ENCODE results near the gene TP53I11.

The TP53I11 gene

GRCh38 chr11:44950625-44951476 is at the start of gene TP53I11:
TSS of gene TP53I11 (minus strand) at chr11:44950883. CDS start at chr11:44938335, 12,548 bp downstream.
- Histone ChIP-seq H3K4me3 (ENCODE audit: low read depth in 1 of 2, low read length in 2 of 2) (peak within 1 kb of the TSS; percentile 67 to 77), H3K9me3 (ENCODE audit: control insufficient read depth in 1 of 2, low read length in 2 of 2) (no peaks in the 10 kb centered on the region), H3K27ac (ENCODE audit: low read length) (peak within 1 kb of the TSS; percentile 67), H3K4me1 (ENCODE audit: control insufficient read depth in 1 of 2, insufficient read depth in 2 of 2, low read length in 2 of 2) (peaks cover 6 to 28% of the 10 kb centered on the region in 2 donors), H3K36me3 (ENCODE audit: control insufficient read depth in 1 of 2, insufficient read depth in 2 of 2, low read length in 2 of 2) (no peaks in the 10 kb centered on the region), H3K27me3 (ENCODE audit: low read depth, low read length) (no peaks in the 10 kb centered on the region)

GRCh38 chr11:44999068-44999467 is 48.4 kb upstream of the TP53I11 start:
- no peak overlapping the region for H3K4me3 ChIP-seq (ENCODE audit: low read depth in 1 of 2, low read length in 2 of 2)
- no peaks in the 10 kb centered on the region for H3K9me3 ChIP-seq (ENCODE audit: control insufficient read depth in 1 of 2, low read length in 2 of 2)
- H3K4me1 ChIP-seq (ENCODE audit: control insufficient read depth in 1 of 2, insufficient read depth in 2 of 2, low read length in 2 of 2), result no peaks in the 10 kb centered on the region
- H3K36me3 ChIP-seq (ENCODE audit: control insufficient read depth in 1 of 2, insufficient read depth in 2 of 2, low read length in 2 of 2), result no peaks in the 10 kb centered on the region
- no peak overlapping the region for H3K27ac ChIP-seq (ENCODE audit: low read length)
- H3K27me3 ChIP-seq (ENCODE audit: low read depth, low read length), result no peaks in the 10 kb centered on the region

GRCh38 chr11:44998051-44998450 is 47.4 kb upstream of the TP53I11 start:
- no peaks in the 10 kb centered on the region for H3K9me3 ChIP-seq (ENCODE audit: control insufficient read depth in 1 of 2, low read length in 2 of 2)
- H3K27me3 ChIP-seq (ENCODE audit: low read depth, low read length), result no peaks in the 10 kb centered on the region
- H3K36me3 ChIP-seq (ENCODE audit: control insufficient read depth in 1 of 2, insufficient read depth in 2 of 2, low read length in 2 of 2), result no peaks in the 10 kb centered on the region
- H3K4me1 ChIP-seq (ENCODE audit: control insufficient read depth in 1 of 2, insufficient read depth in 2 of 2, low read length in 2 of 2), result no peaks in the 10 kb centered on the region
- no peak overlapping the region for H3K27ac ChIP-seq (ENCODE audit: low read length)
- no peak overlapping the region for H3K4me3 ChIP-seq (ENCODE audit: low read depth in 1 of 2, low read length in 2 of 2)

- Histone ChIP-seq H3K36me3 (ENCODE audit: control insufficient read depth in 1 of 2, insufficient read depth in 2 of 2, low read length in 2 of 2) (no peaks in the 10 kb centered on the region), H3K4me3 (ENCODE audit: low read depth in 1 of 2, low read length in 2 of 2) (no peak overlapping the region), H3K4me1 (ENCODE audit: control insufficient read depth in 1 of 2, insufficient read depth in 2 of 2, low read length in 2 of 2) (no peaks in the 10 kb centered on the region), H3K27me3 (ENCODE audit: low read depth, low read length) (no peaks in the 10 kb centered on the region), H3K27ac (ENCODE audit: low read length) (no peak overlapping the region), H3K9me3 (ENCODE audit: control insufficient read depth in 1 of 2, low read length in 2 of 2) (no peaks in the 10 kb centered on the region)
Observed at GRCh38 chr11:44997566-44997965, 46.9 kb upstream of the TP53I11 start.

- H3K27ac ChIP-seq (ENCODE audit: low read length), result no peak overlapping the region
- peaks cover 0 to 3% of the 10 kb centered on the region in 2 donors for H3K4me1 ChIP-seq (ENCODE audit: control insufficient read depth in 1 of 2, insufficient read depth in 2 of 2, low read length in 2 of 2)
- no peaks in the 10 kb centered on the region for H3K27me3 ChIP-seq (ENCODE audit: low read depth, low read length)
Observed at GRCh38 chr11:44994753-44995152, 44.1 kb upstream of the TP53I11 start.

GRCh38 chr11:44993971-44994704 is 43.5 kb upstream of the TP53I11 start:
- Histone ChIP-seq H3K27ac (ENCODE audit: low read length) (no peak overlapping the region), H3K4me1 (ENCODE audit: control insufficient read depth in 1 of 2, insufficient read depth in 2 of 2, low read length in 2 of 2) (peaks cover 0 to 3% of the 10 kb centered on the region in 2 donors)

More at GRCh38 chr11:44994753-44995152, 44.1 kb upstream of the TP53I11 start:
- no peak overlapping the region for H3K4me3 ChIP-seq (ENCODE audit: low read depth in 1 of 2, low read length in 2 of 2)
- H3K9me3 ChIP-seq (ENCODE audit: control insufficient read depth in 1 of 2, low read length in 2 of 2), result no peaks in the 10 kb centered on the region
- H3K36me3 ChIP-seq (ENCODE audit: control insufficient read depth in 1 of 2, insufficient read depth in 2 of 2, low read length in 2 of 2), result no peaks in the 10 kb centered on the region

GRCh38 chr11:44992774-44993173 is 42.1 kb upstream of the TP53I11 start:
- H3K9me3 ChIP-seq (ENCODE audit: control insufficient read depth in 1 of 2, low read length in 2 of 2), result no peaks in the 10 kb centered on the region
- H3K36me3 ChIP-seq (ENCODE audit: control insufficient read depth in 1 of 2, insufficient read depth in 2 of 2, low read length in 2 of 2), result no peaks in the 10 kb centered on the region
- H3K4me1 ChIP-seq (ENCODE audit: control insufficient read depth in 1 of 2, insufficient read depth in 2 of 2, low read length in 2 of 2), result peaks cover 0 to 3% of the 10 kb centered on the region in 2 donors
- no peak overlapping the region for H3K4me3 ChIP-seq (ENCODE audit: low read depth in 1 of 2, low read length in 2 of 2)
- H3K27ac ChIP-seq (ENCODE audit: low read length), result no peak overlapping the region
- H3K27me3 ChIP-seq (ENCODE audit: low read depth, low read length), result no peaks in the 10 kb centered on the region

More at GRCh38 chr11:44993971-44994704, 43.5 kb upstream of the TP53I11 start:
- Histone ChIP-seq H3K36me3 (ENCODE audit: control insufficient read depth in 1 of 2, insufficient read depth in 2 of 2, low read length in 2 of 2) (no peaks in the 10 kb centered on the region), H3K4me3 (ENCODE audit: low read depth in 1 of 2, low read length in 2 of 2) (no peak overlapping the region), H3K27me3 (ENCODE audit: low read depth, low read length) (no peaks in the 10 kb centered on the region), H3K9me3 (ENCODE audit: control insufficient read depth in 1 of 2, low read length in 2 of 2) (no peaks in the 10 kb centered on the region)

GRCh38 chr11:44992181-44992582 is 41.5 kb upstream of the TP53I11 start:
- no peaks in the 10 kb centered on the region for H3K27me3 ChIP-seq (ENCODE audit: low read depth, low read length)
- H3K9me3 ChIP-seq (ENCODE audit: control insufficient read depth in 1 of 2, low read length in 2 of 2), result no peaks in the 10 kb centered on the region
- no peak overlapping the region for H3K27ac ChIP-seq (ENCODE audit: low read length)
- H3K4me3 ChIP-seq (ENCODE audit: low read depth in 1 of 2, low read length in 2 of 2), result no peak overlapping the region
- no peaks in the 10 kb centered on the region for H3K36me3 ChIP-seq (ENCODE audit: control insufficient read depth in 1 of 2, insufficient read depth in 2 of 2, low read length in 2 of 2)
- peaks cover 0 to 3% of the 10 kb centered on the region in 2 donors for H3K4me1 ChIP-seq (ENCODE audit: control insufficient read depth in 1 of 2, insufficient read depth in 2 of 2, low read length in 2 of 2)

GRCh38 chr11:44990665-44991064 is 40.0 kb upstream of the TP53I11 start:
- Histone ChIP-seq H3K4me1 (ENCODE audit: control insufficient read depth in 1 of 2, insufficient read depth in 2 of 2, low read length in 2 of 2) (peaks cover 0 to 3% of the 10 kb centered on the region in 2 donors), H3K27ac (ENCODE audit: low read length) (no peak overlapping the region), H3K36me3 (ENCODE audit: control insufficient read depth in 1 of 2, insufficient read depth in 2 of 2, low read length in 2 of 2) (no peaks in the 10 kb centered on the region), H3K27me3 (ENCODE audit: low read depth, low read length) (no peaks in the 10 kb centered on the region), H3K9me3 (ENCODE audit: control insufficient read depth in 1 of 2, low read length in 2 of 2) (no peaks in the 10 kb centered on the region), H3K4me3 (ENCODE audit: low read depth in 1 of 2, low read length in 2 of 2) (no peak overlapping the region)

- no peaks in the 10 kb centered on the region for H3K27me3 ChIP-seq (ENCODE audit: low read depth, low read length)
- H3K9me3 ChIP-seq (ENCODE audit: control insufficient read depth in 1 of 2, low read length in 2 of 2), result no peaks in the 10 kb centered on the region
- H3K4me3 ChIP-seq (ENCODE audit: low read depth in 1 of 2, low read length in 2 of 2), result no peak overlapping the region
- H3K36me3 ChIP-seq (ENCODE audit: control insufficient read depth in 1 of 2, insufficient read depth in 2 of 2, low read length in 2 of 2), result no peaks in the 10 kb centered on the region
- H3K27ac ChIP-seq (ENCODE audit: low read length), result no peak overlapping the region
- peaks cover 0 to 3% of the 10 kb centered on the region in 2 donors for H3K4me1 ChIP-seq (ENCODE audit: control insufficient read depth in 1 of 2, insufficient read depth in 2 of 2, low read length in 2 of 2)
Observed at GRCh38 chr11:44989831-44990566, 39.3 kb upstream of the TP53I11 start.
